ENCODE results near the gene CTNND2. TPM values are rescaled to one million over a fixed set of nuclear protein-coding genes. Genes with fewer than 3 reads are reported as not detected.

Gene CTNND2
- total and polyA plus RNA-seq, 9 of the 15 experiments (the other 6 are each of a cell fraction or from before 2014, with no cell fraction given): 0.03 to 0.35 TPM; not detected in 7

- no peak for TF ChIP-seq ZNF407 (IDR thresholded peaks at IDR 0.05; ENCODE audit: low read depth)
- no peak for TF ChIP-seq SAFB (IDR thresholded peaks at IDR 0.05; ENCODE audit: borderline replicate concordance, low read depth, low read length)
- no peak for TF ChIP-seq MCM2 (IDR thresholded peaks at IDR 0.05; ENCODE audit: low read depth)
- TF ChIP-seq ZNF717 (CRISPR knock-in tag; IDR thresholded peaks at IDR 0.05): no peak
- no peak for TF ChIP-seq NFYB (IDR thresholded peaks at IDR 0.05; ENCODE audit: extremely low read depth, insufficient read length)
- TF ChIP-seq ZNF347 (CRISPR knock-in tag; IDR thresholded peaks at IDR 0.05; ENCODE audit: low read depth): no peak
- TF ChIP-seq ZNF324 (CRISPR knock-in tag; IDR thresholded peaks at IDR 0.05): no peak
Measured at GRCh38 chr5:11398728-11399127, 505.5 kb downstream of the CTNND2 start (continued).

All from K562 (cell line).